GM21825 (cell line): ENCODE results near the gene ABI1.
"Not testable (repeated sequence)": the region's sequence is repeated elsewhere in the genome, so short reads cannot be mapped to it uniquely, and the experiment has no call there.

Experiments used
- ATAC-seq: cut with Tn5 transposase; IDR thresholded peaks from one replicate; pipeline ENCODE4 v1.9.1; 2021; ENCODE audit warnings: mild to moderate bottlenecking, moderate library complexity; ENCODE audit not compliant: unreplicated experiment

ABI1 gene

GRCh38 chr10:26860443-26861204, at the start of gene ABI1:
ABI1 (minus strand) TSS chr10:26860958; CDS start chr10:26860863, 95 bp downstream.
- peak; percentile 62 for ATAC-seq

- no peak for ATAC-seq
Measured at GRCh38 chr10:26909753-26910152, 49.0 kb upstream of the ABI1 start.

- ATAC-seq: not testable (repeated sequence)
Measured at GRCh38 chr10:26905253-26905781, 44.6 kb upstream of the ABI1 start.

- no peak for ATAC-seq
Measured at GRCh38 chr10:26903431-26904217, 42.9 kb upstream of the ABI1 start.

- peak; percentile 63 for ATAC-seq
Measured at GRCh38 chr10:26892306-26892923, 31.7 kb upstream of the ABI1 start.

- no peak for ATAC-seq
Measured at GRCh38 chr10:26890956-26891355, 30.2 kb upstream of the ABI1 start.

GRCh38 chr10:26887611-26888215, 27.0 kb upstream of the ABI1 start:
- no peak for ATAC-seq

GRCh38 chr10:26881600-26882331, 21.0 kb upstream of the ABI1 start:
- no peak for ATAC-seq

GRCh38 chr10:26879744-26880143, 19.0 kb upstream of the ABI1 start:
- ATAC-seq: no peak

GRCh38 chr10:26870766-26871165, 10.0 kb upstream of the ABI1 start:
- ATAC-seq: no peak

GRCh38 chr10:26869528-26869927, 8.8 kb upstream of the ABI1 start:
- no peak for ATAC-seq

- ATAC-seq: no peak
Measured at GRCh38 chr10:26863351-26864076, 2.8 kb upstream of the ABI1 start.

- no peak for ATAC-seq
Measured at GRCh38 chr10:26861205-26861998, 644 bp upstream of the ABI1 start.

GRCh38 chr10:26860102-26860442, 686 bp downstream of the ABI1 start:
- ATAC-seq: peak; percentile 9

GRCh38 chr10:26859241-26860101, 1.3 kb downstream of the ABI1 start:
- ATAC-seq: no peak

- ATAC-seq: no peak
Measured at GRCh38 chr10:26858707-26859034, 2.1 kb downstream of the ABI1 start.

- ATAC-seq: no peak
Measured at GRCh38 chr10:26857991-26858706, 2.6 kb downstream of the ABI1 start.

GRCh38 chr10:26857553-26857952, 3.2 kb downstream of the ABI1 start:
- ATAC-seq: not testable (repeated sequence)
